Putamen (tissue), 1 donor: ENCODE measurements around the gene ETHE1.
"Not testable (repeated sequence)": the region's sequence is repeated elsewhere in the genome, so short reads cannot be mapped to it uniquely, and the experiment has no call there.

Experiments used
- DNase-seq: peaks from one replicate; pipeline ENCODE4 v3.0.0-alpha.2; 2016; ENCODE audit warnings: low spot score

ETHE1 gene

DNA sequence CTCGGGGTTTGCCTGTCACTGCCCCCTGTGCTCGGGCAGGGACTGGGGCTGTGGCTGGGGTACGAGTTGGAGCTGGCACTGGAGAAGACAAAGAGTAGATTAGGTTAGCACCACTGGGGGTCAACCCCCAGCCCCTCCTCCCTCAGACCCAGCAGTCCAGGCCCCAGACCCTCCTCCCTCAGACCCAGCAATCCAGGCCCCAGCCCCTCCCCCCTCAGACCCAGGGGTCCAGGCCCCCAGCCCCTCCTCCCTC lies 25.1 kb upstream of the ETHE1 start:
- DNase-seq, result no peak

DNA sequence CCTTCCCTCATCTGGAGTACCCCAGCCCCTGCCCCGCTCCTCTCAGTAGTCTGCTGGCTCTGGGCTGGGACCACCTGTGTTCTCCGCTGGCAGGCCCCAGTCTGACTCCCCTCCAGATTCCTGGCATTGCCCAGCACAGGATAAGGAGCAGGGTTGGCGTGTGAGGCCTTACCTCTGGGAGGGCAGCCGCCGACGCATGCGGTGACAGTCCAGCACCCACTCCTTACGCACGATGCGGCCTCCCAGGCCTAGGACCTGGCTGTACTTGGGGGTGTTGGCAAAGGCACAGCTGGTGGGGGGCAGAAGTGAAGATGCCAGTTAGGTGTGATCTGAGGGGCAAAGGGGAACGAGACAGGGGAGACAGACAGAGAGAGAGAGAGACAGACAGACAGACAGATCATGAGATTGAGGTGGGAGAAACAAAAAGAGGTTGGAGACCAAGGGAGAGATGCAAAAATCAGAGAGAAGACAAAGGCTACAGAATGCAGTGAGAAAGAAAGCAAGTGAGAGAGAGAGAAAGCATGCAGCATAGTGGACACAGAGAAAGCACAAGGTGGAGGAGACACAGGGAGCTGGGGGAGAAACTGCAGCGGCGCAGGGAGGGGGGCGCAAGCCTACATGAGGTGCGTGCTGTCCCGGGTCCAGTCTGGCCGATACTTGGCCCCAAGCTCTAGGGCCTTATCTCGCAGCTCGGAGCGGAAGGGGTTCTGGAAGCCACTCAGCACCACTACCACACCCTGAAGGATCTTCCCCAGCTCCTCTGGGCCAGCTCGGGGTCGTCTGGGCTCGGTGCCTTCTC lies 24.6 kb upstream of the ETHE1 start:
- no peak for DNase-seq

DNA sequence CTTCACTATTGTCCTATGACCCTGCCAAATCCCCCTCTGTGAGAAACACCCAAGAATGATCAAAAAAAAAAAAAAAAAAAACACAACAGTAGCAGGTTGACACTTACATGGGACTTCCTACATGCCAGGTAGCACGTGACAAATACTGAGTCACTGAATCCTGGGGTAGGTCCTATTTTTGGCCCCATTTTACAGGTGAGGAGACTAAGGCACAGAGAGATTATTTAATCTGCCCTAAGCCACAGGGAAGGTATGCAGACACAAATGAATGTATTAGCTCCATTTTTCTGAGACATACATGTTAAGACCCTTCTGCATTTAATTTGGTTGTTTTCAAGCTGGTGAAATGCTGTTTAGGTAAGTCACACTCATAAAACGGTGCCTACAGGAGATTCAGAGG lies 21.7 kb upstream of the ETHE1 start:
- DNase-seq, result no peak

DNA sequence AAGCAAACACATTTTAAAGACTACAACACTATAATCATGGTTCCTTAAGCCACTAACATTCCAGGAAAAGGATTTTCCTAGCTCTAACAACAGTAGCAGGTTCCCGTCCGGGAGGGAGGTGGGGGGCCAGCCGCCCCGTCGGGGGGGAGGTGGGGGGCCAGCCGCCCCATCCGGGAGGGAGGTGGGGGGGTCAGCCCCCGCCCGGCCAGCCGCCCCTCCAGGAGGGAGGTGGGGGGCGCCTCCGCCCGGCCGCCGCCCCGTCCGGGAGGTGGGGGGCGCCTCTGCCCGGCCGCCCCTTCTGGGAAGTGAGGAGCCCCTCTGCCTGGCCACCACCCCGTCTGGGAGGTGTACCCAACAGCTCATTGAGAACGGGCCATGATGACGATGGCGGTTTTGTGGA lies 20.9 kb upstream of the ETHE1 start:
- DNase-seq, result not testable (repeated sequence)

DNA sequence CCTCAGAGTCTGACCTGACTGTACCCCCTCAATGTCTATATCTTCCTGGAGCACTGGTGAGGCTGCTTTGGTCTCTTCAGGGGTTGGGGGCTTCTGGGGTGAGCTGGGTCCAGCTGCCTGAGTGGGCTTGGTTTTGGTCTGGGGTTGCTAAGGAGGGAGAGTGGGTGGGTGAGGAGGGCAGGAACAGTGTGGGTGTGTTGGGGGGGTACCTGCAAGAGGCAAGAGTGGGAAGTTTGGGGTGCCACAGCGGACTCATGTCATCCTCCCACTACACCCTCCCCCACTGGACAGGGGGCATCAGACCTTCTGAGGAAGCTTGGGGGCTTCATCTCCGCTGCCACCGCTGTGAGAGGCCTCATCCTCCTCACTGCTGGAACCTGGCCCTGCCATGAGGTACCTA lies 19.6 kb upstream of the ETHE1 start:
- no peak for DNase-seq

DNA sequence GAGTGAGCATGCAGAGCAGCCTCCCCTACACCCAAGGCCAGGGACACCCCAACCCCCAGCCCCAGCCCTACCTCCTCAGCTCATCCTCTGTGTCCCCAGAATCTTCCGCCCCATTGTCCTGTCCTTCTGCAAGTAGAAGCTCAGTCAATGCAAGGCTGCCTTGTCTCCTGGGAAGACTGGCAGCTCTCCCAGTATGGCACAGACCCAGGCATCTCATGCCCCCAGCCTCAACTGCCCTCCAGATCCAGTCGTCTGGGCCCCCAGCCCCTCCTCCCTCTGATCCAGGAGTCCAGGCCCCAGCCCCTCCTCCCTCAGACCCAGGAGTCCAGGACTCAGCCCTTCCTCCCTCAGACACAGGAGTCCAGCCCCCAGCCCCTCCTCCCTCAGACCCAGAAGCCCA lies 19.0 kb upstream of the ETHE1 start:
- no peak for DNase-seq

DNA sequence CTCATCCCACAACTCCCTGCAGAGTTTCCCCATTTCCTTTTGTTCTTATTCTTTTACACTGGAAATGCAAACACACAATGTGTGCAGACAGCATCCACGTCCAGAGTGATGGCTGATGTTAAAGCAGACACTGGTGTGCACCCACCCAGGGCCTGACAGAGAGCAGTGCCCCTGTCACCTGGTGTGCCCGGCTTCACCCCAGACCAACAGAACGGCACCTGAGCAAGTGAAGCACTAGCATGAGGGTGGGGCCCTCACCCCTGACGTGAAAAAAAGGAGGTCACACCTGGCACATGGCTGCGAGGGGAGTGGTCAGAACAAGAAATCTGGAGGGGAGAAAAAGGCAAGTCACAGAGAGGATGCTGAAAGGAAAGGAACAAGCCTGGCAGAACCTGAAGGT lies 18.3 kb upstream of the ETHE1 start:
- no peak for DNase-seq

DNA sequence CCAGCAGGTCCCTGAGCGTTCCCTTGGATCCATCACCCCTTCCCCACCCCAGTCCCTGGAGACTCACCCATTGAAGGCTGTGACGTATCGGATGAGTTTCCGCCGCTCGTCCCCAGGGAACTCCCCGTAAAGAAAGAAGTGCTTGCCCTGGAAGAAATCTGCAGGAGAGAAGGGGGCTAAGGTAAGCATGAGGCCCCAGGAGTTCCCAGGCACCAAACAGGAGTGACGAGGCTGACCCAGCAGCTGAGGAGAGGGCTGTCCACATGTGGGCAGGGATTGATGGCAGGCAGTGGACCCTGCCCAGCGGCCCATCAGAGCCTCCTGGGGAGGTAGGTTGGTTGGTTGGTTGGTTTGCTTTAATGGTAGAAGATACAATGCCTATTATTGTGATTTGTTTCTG lies 17.1 kb upstream of the ETHE1 start:
- DNase-seq, result no peak

DNA sequence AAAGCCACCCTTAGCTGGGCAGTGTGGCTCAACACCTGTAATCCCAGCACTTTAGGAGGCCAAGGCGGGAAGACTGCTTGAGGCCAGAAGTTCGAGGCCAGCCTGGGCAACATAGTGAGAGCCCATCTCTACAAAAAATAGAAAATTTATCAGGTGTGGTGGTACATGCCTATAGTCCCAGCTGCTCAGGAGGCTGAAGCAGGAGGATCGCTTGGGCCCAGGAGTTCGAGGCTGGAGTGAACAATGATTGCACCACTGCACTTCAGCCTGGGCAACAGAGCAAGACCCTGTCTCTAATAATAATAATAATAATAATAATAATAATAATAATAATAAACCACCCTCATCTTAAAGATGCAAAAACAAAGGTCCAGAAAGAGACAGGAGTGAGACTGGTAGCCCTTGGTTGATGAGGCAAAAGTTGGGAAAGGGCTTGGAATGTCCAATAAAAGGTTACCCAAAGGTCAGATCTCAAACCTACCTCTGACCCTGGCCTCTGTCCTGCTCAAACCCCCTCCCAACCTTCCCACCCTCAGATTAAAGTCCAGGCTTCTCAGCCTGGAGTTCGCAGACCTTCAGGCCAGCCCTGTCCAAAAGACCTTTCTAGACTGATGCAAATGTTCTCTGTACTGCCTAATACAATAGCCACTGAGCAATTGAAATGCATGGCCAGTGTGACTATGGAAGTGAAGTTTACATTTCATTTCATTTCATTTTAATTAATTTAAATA lies 15.1 kb upstream of the ETHE1 start:
- DNase-seq, result no peak

DNA sequence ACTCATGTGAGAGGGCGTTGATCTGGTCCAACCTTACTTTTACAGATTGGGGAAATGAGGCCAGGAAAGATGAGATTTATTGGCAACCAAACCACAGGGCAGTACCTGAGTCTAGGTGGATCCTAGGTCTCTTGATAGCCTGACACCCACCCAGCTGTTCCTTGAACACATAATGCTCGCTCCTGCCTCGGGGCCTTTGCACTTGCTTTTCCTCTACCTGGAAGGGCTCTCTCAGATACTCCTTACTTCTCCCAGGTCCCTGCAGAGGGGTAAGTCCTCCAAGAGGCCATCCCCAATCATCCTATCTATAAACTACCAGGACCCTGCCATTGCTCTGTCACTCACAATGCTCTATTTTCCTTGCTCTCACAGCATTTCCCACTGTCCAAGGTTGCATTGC lies 13.4 kb upstream of the ETHE1 start:
- DNase-seq, result no peak

DNA sequence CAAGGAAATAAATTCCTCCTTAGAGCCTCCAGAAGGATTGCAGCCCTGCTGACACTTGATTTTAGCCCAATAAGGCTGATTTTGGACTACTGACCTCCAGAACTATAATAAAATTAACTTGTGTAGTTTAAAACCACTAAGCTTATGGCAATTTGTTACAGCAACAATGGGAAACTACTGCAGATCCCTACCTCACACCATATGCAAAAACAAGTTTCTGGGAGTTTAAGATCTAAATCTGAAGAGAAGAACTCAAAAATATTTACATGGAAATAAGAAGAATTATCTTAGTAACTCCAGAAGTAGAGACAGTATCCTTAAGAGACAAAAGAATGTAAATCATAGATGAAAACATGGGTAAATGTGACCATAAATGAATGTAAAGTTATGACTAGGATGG lies 11.9 kb upstream of the ETHE1 start:
- DNase-seq, result no peak

DNA sequence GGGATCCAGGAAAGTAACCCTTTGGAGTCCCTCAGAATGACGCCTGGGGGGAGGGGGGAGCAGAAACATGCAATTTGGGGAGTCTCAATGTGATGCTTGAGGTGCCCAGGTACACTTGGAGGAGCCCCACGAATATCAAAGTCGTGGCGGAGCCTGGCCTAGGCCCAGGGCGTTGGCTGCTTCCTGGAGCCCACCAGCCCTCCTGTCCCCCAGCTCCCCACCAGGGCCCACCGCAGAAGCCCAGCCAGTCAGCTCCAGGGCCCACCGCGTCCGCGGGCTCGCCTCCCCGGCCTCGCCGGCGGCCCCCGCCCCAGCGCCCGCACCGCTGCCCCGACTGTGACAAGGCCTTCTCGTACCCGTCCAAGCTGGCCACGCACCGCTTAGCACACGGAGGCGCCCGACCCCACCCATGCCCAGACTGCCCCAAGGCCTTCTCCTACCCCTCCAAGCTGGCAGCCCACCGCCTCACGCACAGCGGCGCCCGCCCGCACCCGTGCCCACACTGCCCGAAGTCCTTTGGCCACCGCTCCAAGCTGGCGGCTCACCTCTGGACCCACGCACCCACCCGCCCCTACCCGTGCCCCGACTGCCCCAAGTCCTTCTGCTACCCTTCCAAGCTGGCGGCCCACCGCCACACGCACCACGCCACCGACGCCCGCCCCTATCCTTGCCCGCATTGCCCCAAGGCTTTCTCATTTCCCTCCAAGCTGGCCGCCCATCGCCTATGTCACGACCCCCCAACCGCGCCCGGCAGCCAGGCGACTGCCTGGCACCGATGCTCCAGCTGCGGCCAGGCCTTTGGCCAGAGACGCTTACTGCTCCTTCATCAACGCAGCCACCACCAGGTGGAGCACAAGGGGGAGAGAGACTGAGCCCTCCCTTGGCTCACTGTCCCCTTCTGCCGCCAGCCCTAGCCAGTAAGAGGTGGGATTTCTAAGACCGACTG lies 8.1 kb upstream of the ETHE1 start:
- peak; percentile 44 for DNase-seq

DNA sequence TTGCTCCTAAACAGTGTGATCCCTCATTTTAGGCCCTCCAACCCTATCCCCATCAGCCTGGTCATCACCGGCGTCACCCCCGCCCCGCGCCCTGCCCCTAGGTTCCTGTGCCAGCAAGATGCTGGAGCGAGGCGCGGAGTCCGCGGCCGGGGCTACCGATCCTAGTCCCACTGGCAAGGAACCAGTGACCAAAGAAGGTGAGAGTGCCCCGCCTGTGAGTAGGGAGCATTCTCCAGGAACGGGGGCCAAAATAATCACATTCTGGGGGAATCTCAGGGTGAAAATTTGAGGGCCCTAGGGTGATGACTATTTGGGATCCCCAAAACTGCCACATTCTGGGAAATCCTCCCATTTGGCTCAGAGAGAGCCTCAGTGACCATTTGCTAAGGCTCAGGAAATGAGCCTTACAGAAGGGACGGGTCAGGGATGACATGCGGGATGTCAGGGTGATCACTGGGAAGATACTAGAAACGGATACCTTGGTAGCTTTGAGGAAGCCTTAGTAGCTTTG lies 7.4 kb upstream of the ETHE1 start:
- no peak for DNase-seq

DNA sequence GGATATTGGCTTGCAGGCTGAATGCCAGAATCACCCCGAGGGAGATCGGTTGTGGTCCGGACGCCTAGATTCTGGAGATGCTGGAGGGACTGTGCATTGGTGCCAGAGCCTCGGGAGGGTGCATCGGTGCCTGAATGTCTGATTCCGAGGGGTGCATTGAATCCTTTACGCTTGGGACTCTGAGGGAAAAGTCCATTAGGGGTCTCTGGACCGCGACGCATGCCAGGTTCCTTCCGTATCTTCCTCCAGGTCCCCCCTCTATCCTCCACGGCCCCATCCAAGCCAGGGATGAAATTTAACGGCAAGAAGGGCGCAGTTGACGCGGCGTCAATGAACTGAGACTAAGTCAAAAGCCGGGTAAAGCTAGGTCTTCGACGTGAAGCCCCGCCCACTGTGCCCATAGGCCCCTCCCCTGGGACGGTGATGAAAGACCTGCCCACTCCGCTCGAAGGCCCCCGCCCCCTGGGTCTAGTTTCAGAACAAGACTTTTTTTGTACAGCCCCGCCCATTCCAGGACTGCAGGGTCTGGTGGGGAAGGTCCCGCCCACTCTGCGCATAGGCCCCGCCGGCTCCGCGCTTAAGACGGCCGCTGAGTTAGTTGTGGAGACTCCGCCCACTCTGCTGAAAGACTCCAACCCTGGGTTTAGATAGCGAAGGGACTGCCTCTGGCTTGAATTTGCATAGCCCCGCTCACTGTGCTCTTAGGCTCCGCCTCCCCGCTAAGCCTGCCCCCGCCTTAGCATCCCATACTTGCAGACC lies 6.7 kb upstream of the ETHE1 start:
- peak; percentile 93 for DNase-seq

DNA sequence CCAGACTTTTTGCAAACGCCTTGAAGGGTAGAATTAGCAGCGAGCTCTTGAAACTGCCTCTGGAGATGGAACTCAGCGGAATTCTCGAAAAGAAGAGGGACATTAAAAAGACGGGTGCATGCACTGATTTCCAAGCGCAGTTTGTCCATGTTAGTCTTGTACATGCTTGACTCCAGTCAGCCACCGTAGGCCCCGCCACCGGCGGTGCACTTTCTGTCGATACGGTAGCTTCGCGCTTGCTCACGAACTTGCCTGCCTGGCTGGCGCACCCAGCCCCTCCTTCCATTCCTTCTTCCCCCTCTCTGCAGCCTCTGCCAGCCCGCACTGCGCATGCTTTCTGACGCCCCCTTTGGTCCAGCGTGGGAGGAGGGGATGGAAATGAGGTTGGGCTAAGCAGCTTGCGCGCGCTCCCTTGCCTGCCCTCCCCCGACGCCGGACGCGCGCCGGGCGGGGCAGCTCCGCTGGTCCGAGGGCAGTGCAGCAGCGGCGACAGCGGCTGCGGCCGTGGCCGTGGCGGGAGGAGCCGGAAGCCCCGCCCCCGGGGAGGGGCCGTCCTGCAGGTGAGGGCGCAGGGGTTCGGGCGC lies 6.1 kb upstream of the ETHE1 start, which contains the start of gene ZNF575:
Gene ZNF575 (plus strand): TSS at position 227 of the 584 bp plus-strand sequence. CDS start 1,235 bp downstream, outside the sequence.
- peak; percentile 96 for DNase-seq

DNA sequence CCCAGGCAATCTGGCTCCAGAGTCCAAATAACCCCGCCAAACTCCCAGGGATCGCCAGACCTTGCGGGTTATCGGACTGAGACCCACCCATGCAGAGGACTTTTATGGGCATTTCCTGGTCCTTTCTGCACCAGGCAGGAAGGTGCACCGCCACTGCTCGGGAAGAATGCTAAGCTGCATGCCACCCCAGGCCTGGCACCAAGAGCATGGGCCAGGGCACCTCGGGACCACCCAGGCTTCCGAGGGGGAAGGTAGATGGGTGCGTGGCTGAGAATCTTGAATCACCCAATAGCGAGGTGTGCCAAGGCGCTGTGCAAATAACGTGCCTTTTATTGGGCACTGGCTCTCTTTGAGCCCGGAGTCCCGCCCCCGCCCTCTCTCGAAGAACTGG lies 5.6 kb upstream of the ETHE1 start:
- DNase-seq, result no peak

DNA sequence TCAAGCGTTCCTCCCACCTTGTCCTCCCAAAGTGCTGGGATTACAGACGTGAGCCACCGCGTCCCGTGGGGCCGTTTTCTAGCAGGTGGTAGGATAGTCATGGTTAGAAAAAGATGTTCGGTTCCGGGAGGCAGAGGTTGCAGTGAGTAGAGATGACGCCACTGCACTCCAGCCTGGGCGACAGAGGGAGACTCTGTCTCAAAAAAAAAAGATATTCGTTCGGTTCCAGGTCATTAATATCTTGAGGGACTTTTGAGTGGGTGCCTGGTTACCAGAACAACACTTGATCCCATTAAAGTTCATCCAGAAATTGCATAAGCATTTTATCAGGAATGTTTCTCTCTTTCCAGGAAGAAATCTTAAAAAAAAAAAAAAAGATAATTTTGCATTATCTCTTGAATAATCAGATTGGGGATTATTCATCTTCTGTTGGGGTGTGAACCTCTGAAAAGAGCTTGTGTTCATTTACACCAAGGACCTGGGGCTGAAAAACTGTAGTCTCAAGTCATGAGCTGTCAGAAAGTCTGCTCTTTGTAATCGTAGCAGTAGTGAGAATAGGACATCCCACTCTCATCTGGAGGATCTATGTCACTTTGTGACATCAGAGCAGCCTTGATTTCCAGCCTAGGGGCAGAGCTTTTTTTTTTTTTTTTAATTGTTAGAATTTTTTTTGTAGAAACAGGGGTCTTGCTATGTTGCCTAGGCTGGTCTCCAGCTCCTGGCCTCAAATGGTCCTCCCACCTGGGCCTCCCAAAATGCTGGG lies 1.0 kb upstream of the ETHE1 start:
- DNase-seq, result no peak

DNA sequence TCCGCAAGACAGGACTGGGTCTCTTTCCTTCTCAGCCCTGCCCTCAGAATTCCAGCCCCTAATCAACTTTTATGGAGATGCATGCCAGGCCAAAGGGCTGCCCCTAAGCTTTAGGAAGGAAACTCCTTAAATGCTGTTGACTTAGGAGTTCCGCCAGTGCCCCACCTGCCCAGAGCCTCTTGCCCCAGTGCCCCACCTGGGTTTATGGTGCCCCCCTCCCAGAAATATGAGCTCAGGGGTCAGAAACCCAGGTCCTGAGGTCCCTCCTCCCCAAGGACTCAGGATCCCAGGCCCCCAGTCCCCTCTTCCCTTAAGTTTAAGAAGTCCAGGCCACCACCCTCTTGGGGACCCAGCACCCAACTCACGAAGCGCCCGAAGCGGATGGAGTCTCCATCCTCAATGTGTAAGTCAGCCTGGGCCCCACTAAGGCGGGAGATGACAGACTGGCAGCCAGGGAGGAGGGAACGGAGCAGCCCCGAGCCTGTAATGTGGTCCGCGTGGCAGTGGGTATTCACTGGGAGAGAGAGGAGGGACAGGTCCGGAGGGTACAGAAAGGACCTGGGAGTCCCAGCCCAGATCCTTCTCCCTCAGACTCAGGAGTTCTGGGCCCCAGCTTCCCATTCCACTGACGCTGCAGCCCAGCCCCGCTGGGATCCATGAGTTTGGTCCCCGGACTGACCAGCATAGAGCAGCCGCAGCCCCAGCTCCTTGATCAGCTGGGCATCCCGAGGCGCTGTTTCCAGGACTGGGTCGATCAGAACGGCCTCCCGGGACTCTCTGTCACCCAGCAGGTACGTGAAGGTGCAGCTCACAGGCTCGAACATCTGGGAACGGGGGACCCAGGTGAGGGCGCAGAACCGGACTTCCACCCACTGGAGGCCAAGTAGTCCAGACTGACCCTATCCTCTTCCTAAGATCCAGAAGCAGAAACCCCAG lies 897 bp downstream of the ETHE1 start:
- DNase-seq, result no peak
